ENCODE measurements around the gene TBX4. TPM values are rescaled to one million over a fixed set of nuclear protein-coding genes. Genes with fewer than 3 reads are reported as not detected.

Gene TBX4
- total and polyA plus RNA-seq, 2 of the 13 experiments (the other 11 are each of a cell fraction or from before 2014, with no cell fraction given) = 0.11 to 1.1 TPM

- TF ChIP-seq NR2F1 (CRISPR knock-in tag; IDR thresholded peaks at IDR 0.05) (no peak), ZNF773 (CRISPR knock-in tag; IDR thresholded peaks at IDR 0.05; ENCODE audit: borderline replicate concordance) (no peak), ZNF205 (CRISPR knock-in tag; IDR thresholded peaks at IDR 0.05) (peak; percentile 63; the same call in 1 of the 2 replicates), MXI1 (IDR thresholded peaks at IDR 0.05; ENCODE audit: borderline replicate concordance, low read depth, low read length) (peak; percentile 41; the same call in 1 of the 3 replicates), SMARCE1 (IDR thresholded peaks at IDR 0.05; ENCODE audit: borderline replicate concordance) (no peak), ZNF609 (CRISPR knock-in tag; IDR thresholded peaks at IDR 0.05; ENCODE audit: borderline replicate concordance) (no peak), HMGA1 (CRISPR knock-in tag; conservative IDR thresholded peaks at IDR 0.05) (no peak), MXD1 (CRISPR knock-in tag; IDR thresholded peaks at IDR 0.05) (no peak), TOE1 (CRISPR knock-in tag; IDR thresholded peaks at IDR 0.05) (no peak), REST (IDR thresholded peaks at IDR 0.05; ENCODE audit: borderline replicate concordance in 1 of 2, low read depth in 1 of 2, low read length in 2 of 2) (no peak), ZMYM3 (CRISPR knock-in tag; IDR thresholded peaks at IDR 0.05) (peak; percentile 89), ZNF382 (CRISPR knock-in tag; IDR thresholded peaks at IDR 0.05; ENCODE audit: borderline replicate concordance) (no peak), ZNF550 (CRISPR knock-in tag; IDR thresholded peaks at IDR 0.05; ENCODE audit: borderline replicate concordance) (no peak), FIP1L1 (IDR thresholded peaks at IDR 0.05; ENCODE audit: borderline replicate concordance, insufficient read depth, low read depth, low read length) (no peak), ZFP36L1 (CRISPR knock-in tag; IDR thresholded peaks at IDR 0.05) (no peak), MIER2 (CRISPR knock-in tag; IDR thresholded peaks at IDR 0.05) (no peak), ZNF619 (CRISPR knock-in tag; IDR thresholded peaks at IDR 0.05) (peak; percentile 67; the same call in 1 of the 2 replicates), PPARG (CRISPR knock-in tag; conservative IDR thresholded peaks at IDR 0.05) (0 out of 2 replicates have a peak, but pooled peaks have one; percentile 64), ZNF33B (CRISPR knock-in tag; IDR thresholded peaks at IDR 0.05) (no peak), ZNF841 (CRISPR knock-in tag; IDR thresholded peaks at IDR 0.05; ENCODE audit: borderline replicate concordance) (no peak), ZKSCAN5 (CRISPR knock-in tag; IDR thresholded peaks at IDR 0.05) (no peak)
These were observed 26.3 kb upstream of the TBX4 start (continued) for GRCh38 chr17:61425682-61426481.

Measured in HepG2 (cell line).